Measurements from ENCODE around the gene NHLRC4. TPM values are rescaled to one million over a fixed set of nuclear protein-coding genes. Genes with fewer than 3 reads are reported as not detected.

NHLRC4 gene, protein sequence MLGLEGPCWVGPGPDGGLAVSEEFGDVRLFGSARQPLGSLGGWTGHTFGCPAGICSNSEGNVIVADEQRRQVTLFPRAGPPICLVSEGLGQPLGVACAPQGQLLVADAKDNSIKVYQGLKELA
- 1 to 10 TPM in 4 of 6 donors, under 1 TPM in 2; 0.90 to 3.4 (median 1.9) TPM for polyA plus RNA-seq (ENCODE audit: low read depth in 6 of 6)

DNA sequence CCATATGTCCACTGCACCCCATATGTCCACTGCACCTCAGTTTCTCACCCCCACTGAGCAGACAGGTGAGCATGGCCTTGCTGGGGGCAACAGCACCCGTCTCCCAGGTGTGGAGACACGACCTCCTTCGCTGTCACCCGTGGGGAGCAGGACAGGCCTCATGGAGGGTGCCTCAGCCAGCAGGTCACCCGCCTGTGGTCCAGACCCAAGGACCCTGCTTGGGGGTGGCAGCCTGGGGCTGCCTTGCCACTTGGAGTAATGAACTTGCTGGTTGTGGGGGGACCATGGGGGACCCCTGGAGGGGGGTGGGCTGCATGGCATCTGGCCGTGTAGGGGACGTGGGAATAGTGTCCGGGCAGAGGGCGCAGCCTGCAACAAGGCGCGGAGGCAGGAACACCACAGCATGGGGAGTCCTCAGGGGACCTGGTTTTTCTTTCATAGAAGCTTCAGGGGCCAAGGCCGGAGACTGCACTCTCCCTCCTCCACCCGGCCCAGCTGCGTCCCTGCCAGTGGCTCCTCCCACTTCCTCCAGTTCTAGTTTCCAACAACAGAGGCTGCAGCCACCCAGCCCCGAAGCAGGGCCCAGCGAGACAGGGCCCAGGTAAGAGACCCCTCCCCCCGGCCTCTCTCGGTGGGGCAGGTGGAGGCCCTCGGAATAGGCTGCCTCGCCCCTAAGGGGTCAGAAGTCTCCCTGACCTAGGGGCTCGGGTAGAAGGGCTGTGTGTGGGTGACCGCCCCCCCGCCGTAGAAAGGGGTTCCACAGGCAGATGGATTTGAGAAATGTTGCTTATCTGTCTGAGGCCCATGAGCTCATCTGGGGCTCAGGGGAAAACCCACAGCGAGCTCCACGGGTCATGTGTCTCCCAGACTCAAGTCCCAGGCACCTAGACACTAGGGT lies at the start of gene NHLRC4:
Gene NHLRC4, plus strand, starts transcription at position 531 of the 898 bp plus-strand sequence. CDS start 1,043 bp downstream, outside the sequence.
- no peaks in the 10 kb centered on the region for H3K36me3 Mint-ChIP-seq
- peak within 1 kb of the TSS in 5 of 6 donors; percentile 6 to 83 (median 53) for H3K27ac Mint-ChIP-seq
- peaks cover 27 to 32% (median 31%) of the 10 kb centered on the region in 3 donors for H3K4me1 Mint-ChIP-seq
- peaks cover 0 to 10% (median 5%) of the 10 kb centered on the region in 3 donors for H3K27me3 Mint-ChIP-seq
- ATAC-seq (ENCODE audit: low read depth in 2 of 2) (peak; percentile 54 to 59), DNase-seq (peak; percentile 51)
- H3K4me3 Mint-ChIP-seq, result peak within 1 kb of the TSS; percentile 70 to 84 (median 78)
- no peaks in the 10 kb centered on the region for H3K9me3 Mint-ChIP-seq

DNA sequence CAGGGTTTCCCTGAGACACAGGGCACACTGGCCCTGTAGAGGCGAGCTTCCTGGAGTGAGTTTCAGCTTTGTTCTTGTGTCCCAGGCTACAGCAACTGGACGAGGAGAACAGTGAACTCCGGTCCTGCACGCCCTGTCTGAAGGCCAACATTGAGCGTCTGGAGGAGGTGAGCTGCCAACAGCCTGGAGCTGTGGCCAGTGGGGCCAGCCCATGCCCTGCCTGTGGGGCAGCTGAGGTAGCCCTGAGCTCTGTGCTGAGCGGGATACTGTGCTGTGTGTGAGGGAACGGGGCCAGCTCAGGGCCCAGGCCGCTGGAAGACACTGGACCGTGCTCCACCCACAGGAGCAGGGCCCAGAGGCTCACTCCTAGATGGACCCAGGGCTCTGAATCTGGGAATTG lies 47.9 kb upstream of the NHLRC4 start:
- Mint-ChIP-seq H3K9me3 (no peaks in the 10 kb centered on the region), H3K4me1 (peaks cover 0 to 4% (median 0%) of the 10 kb centered on the region in 3 donors), H3K27ac (no peak overlapping the region), H3K27me3 (no peaks in the 10 kb centered on the region), H3K4me3 (no peak overlapping the region), H3K36me3 (no peaks in the 10 kb centered on the region)
- DNase-seq, result no peak
- ATAC-seq (ENCODE audit: low read depth in 2 of 2), result no peak

DNA sequence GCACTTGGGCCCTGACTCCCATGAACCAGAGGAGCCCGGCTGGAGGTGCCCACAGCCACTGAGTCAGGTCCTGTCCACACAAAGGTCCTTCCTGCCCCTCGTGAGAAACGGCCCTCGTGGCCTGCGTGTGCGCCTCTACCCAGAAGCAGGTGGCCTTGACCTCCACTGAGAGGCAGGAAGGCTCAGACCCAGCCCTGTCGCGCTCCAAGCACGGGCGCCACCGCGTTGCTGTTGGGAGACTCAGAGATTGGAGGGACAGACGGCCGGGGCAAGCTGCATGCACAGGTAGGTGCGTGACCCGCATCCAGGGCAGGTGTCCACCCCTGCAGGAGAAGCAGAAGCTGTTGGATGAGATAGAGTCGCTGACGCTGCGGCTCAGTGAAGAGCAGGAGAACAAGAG lies 47.4 kb upstream of the NHLRC4 start:
- Mint-ChIP-seq H3K27me3 (no peaks in the 10 kb centered on the region), H3K4me3 (no peak overlapping the region), H3K4me1 (peaks cover 0 to 4% (median 0%) of the 10 kb centered on the region in 3 donors), H3K9me3 (no peaks in the 10 kb centered on the region), H3K36me3 (no peaks in the 10 kb centered on the region), H3K27ac (peak overlapping the region in 1 of 6 donors; percentile 79)
- ATAC-seq (ENCODE audit: low read depth in 2 of 2) (no peak), DNase-seq (no peak)

DNA sequence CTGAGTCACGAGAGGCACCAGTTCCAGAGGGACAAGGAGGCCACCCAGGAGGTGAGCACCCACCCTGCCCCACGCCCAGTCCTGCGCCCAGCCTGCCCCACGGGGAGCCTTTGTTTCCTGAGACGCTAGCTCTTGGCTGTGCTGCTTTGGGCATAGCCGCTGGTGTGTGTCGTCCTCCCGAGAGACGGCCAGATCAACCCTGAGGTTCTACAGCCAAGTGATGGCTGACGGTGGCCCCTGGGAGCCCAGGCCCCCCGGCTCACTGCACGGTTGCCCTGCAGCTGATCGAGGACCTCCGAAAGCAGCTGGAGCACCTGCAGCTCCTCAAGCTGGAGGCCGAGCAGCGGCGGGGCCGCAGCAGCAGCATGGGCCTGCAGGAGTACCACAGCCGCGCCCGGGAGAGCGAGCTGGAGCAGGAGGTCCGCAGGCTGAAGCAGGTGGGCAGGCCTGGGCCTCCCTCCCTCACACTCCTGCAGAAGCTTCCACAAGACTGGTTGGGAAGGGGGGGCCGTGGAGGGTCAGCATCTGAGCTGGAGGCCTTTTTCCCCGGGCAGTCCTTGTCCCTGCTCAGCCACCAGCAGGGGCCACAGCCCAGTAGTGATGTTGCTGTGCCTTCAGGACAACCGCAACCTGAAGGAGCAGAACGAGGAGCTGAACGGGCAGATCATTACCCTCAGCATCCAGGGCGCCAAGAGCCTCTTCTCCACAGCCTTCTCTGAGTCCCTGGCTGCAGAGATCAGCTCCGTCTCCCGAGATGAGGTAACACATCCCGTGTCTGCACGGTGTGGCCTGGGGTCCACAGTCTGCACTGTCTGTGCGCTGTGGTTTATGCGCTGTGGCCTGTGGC lies 46.7 kb upstream of the NHLRC4 start:
- Mint-ChIP-seq H3K27ac (no peak overlapping the region), H3K4me3 (no peak overlapping the region), H3K36me3 (no peaks in the 10 kb centered on the region), H3K9me3 (no peaks in the 10 kb centered on the region), H3K27me3 (no peaks in the 10 kb centered on the region), H3K4me1 (peaks cover 0 to 4% (median 0%) of the 10 kb centered on the region in 3 donors)
- no peak for DNase-seq
- ATAC-seq (ENCODE audit: low read depth in 2 of 2), result no peak

DNA sequence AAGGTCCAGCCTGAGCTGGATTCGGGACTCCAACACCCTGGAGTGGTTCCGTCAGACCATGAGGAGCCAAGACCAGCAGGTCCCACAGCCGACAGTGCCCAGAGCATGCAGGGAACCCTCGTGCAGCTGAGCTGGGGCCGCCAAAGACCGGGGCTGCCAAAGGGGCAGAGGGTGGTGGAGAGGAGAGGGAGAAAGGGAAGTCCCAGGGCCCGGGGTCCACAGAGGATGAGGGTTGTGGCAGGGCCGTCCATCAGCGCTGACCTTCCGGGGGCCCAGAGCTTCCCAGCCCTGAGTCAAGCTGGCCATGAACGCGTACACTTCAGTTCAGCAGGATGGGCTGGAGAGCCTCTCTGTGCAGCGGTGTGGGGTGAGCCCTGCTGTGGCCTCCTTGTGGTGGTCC lies 46.0 kb upstream of the NHLRC4 start:
- no peak overlapping the region for H3K27ac Mint-ChIP-seq
- no peaks in the 10 kb centered on the region for H3K9me3 Mint-ChIP-seq
- H3K27me3 Mint-ChIP-seq, result no peaks in the 10 kb centered on the region
- DNase-seq (no peak), ATAC-seq (ENCODE audit: low read depth in 2 of 2) (no peak)
- peak overlapping the region in 1 of 8 donors; percentile 6 for H3K4me3 Mint-ChIP-seq
- H3K4me1 Mint-ChIP-seq, result peaks cover 3 to 11% (median 6%) of the 10 kb centered on the region in 3 donors
- H3K36me3 Mint-ChIP-seq, result no peaks in the 10 kb centered on the region

DNA sequence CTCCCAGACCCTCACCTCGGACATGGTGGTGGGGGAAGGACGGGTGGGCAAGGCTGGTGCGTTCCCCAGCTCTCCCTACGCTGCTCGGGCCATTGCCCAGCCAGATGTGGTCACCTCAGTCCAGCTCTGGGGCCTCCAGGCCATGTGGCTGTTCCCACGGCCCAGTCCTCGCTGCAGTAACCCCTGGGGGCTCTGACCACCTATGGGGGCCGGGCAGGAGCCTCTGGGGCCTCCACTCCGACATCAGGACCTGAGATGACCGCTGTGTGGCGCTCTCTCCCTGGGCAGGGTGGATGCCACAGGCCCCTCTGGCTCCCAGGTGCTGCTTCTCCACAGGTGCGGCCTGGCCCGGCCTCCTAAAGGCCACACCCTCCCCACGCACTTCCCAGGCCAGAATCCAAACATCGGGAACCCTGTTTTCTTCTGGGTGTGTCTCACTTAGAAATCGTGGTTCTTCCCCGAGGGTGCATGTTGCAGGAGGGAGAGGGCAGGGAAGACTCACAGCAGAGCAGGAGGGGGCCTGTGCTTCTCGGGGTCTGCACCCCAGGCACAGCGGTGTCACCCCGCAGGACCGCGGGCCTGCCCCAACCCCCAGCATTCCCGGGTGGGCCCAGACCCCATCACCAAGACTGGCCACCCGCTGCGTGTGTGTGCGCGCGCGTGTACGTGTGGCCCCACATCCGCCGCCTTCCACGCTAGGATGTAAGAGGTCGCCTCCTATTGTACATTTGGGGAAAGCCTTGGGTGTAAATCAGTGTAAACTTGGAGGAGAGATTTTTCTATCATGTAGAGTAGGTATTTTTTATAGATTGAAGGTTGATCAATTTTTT lies 45.2 kb upstream of the NHLRC4 start:
- Mint-ChIP-seq H3K4me3 (no peak overlapping the region), H3K9me3 (no peaks in the 10 kb centered on the region)

DNA sequence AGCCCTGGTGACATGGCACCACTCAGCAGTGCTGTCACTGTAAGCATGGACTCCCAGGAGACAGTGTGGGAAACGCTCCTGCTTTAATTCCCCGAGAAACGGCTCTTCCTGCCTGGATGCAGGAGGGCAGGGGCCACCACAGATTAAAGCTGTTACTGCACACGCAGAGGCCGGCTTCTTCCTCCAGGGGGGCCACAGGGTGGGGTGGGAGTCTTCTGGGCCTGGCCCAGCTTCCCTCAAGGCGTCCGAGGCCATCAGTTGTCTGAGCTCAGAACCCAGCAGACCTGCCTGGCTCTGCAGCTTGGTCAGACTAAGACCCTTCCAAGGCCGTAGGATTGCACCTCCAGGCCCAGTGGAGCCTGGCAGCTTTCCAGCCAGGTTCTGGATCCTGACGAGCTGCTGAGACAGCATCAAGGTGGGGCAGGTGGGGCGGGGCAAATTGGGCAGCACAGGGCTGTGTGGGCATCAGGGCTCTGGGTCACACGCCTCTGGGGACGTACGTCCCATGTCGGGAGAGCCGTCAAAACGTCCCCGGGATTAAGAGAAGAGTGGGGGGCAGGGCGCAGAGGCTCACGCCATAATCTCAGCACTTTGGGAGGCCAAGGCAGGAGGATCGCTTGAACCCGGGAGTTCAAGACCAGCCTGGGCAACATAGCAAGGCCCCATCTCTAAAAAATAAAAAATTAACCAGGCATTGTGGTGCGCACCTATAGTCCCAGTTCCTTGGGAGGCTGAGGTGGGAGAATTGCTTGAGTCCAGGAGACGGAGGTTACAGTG lies 44.3 kb upstream of the NHLRC4 start:
- Mint-ChIP-seq H3K4me3 (peak overlapping the region in 1 of 8 donors; percentile 41), H3K4me1 (peaks cover 7 to 18% (median 14%) of the 10 kb centered on the region in 3 donors), H3K9me3 (no peaks in the 10 kb centered on the region), H3K27me3 (no peaks in the 10 kb centered on the region), H3K36me3 (no peaks in the 10 kb centered on the region), H3K27ac (no peak overlapping the region)
- no peak for ATAC-seq (ENCODE audit: low read depth in 2 of 2)
- DNase-seq, result no peak

More for the DNA sequence above, 45.2 kb upstream of the NHLRC4 start:
- no peaks in the 10 kb centered on the region for H3K27me3 Mint-ChIP-seq
- H3K36me3 Mint-ChIP-seq, result no peaks in the 10 kb centered on the region
- H3K27ac Mint-ChIP-seq, result no peak overlapping the region
- ATAC-seq (ENCODE audit: low read depth in 2 of 2) (no peak), DNase-seq (no peak)
- peaks cover 5 to 15% (median 12%) of the 10 kb centered on the region in 3 donors for H3K4me1 Mint-ChIP-seq

DNA sequence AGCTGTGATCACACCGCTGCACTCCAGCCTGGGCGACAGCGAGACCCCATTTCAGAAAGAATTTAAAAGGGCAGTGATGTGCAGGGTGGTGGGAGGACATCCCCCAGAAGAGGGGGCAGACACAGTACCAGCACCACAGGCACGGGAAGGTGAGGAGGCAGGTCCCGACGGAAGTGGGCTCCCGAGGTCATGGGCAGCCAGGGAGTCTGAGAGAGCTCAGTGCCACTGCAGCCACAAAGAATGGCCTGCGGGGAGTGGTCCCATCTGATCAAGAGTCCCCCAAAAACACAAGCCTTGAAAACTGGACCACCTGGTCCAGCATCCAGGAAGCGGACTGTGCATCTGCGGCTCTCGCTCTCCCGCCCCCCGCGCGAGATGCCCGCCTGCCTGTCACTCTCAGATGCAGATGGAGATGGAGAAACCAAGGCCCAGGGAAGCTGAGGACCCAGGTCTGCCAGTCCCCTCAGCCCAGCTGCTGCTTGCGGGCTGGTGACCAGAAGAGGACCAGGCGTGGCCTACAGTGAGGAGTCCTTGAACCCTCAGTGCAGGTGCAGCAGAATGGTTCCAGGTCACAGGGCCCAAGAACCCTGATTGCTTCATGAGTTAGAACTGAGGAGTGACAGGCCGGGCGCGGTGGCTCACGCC lies 43.6 kb upstream of the NHLRC4 start:
- Mint-ChIP-seq H3K27me3 (no peaks in the 10 kb centered on the region), H3K27ac (peak overlapping the region in 1 of 6 donors; percentile 24), H3K9me3 (no peaks in the 10 kb centered on the region), H3K36me3 (no peaks in the 10 kb centered on the region), H3K4me3 (peak overlapping the region in 1 of 8 donors; percentile 65), H3K4me1 (peaks cover 7 to 18% (median 14%) of the 10 kb centered on the region in 3 donors)
- DNase-seq (no peak), ATAC-seq (ENCODE audit: low read depth in 2 of 2) (no peak)

DNA sequence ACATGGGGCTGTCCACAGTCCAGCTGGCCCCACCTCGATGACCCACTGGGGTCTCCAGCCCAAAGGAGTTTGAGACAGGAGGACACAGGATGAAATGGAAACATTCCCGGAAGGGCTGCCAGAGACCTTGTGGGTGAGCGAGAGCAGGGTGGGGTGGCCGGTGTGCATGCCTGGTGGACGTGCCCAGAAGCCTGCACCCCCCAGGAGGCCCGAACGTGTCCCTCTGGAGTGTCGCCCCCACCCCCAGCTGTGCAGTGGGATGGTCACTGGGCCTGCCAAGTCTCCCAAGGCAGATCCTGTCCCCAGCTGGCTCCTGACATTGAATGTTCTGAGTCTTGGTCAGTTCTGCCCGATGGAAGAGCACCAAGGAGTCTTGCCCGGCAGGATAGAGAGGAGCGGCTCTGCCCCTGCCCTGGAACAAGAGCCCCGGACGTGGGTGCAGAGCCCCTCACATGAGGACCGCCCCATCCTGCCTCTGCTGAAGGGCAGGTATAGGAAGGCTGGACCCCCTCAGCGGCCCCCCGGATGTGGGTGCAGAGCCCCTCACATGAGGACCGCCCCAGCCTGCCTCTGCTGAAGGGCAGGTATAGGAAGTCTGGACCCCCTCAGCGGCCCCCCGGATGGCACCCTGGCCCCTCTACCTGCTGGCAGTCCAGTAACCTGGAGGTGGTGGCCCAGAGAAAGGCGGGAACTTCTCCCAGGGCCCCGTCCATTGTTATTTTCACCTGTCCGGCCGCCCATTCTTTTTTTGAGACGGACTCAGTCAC lies 42.3 kb upstream of the NHLRC4 start:
- peak overlapping the region in 2 of 6 donors; percentile 56 to 73 for H3K27ac Mint-ChIP-seq
- ATAC-seq (ENCODE audit: low read depth in 2 of 2) (no peak), DNase-seq (no peak)
- H3K4me1 Mint-ChIP-seq, result peaks cover 13 to 29% (median 25%) of the 10 kb centered on the region in 3 donors
- no peaks in the 10 kb centered on the region for H3K9me3 Mint-ChIP-seq
- H3K27me3 Mint-ChIP-seq, result no peaks in the 10 kb centered on the region
- peak overlapping the region in 6 of 8 donors; percentile 12 to 66 (median 26) for H3K4me3 Mint-ChIP-seq
- H3K36me3 Mint-ChIP-seq, result no peaks in the 10 kb centered on the region

DNA sequence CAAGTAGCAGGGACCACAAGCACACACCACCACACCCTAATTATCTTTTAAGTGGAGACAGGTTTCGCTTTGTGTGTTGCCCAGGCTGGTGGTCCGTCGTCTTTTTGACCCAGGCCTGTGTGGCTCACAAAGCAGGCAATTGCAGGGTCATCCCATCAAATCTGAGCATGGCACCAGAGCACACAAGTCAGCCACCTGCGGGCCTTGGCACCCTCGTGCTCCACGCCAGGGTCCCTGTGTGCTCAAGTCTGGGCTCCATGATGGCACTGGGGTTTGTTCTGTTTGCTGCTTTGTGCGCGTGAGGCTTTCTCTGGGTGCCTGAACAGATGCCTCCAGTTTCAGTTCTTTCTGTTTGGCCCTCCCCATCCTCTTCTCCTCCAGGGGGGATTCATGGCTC lies 41.7 kb upstream of the NHLRC4 start:
- Mint-ChIP-seq H3K4me1 (peaks cover 13 to 31% (median 29%) of the 10 kb centered on the region in 3 donors), H3K36me3 (no peaks in the 10 kb centered on the region), H3K9me3 (no peaks in the 10 kb centered on the region), H3K27me3 (no peaks in the 10 kb centered on the region), H3K27ac (peak overlapping the region in 2 of 6 donors; percentile 30 to 78), H3K4me3 (peak overlapping the region in 6 of 8 donors; percentile 47 to 86 (median 65))
- DNase-seq (no peak), ATAC-seq (ENCODE audit: low read depth in 2 of 2) (no peak)

DNA sequence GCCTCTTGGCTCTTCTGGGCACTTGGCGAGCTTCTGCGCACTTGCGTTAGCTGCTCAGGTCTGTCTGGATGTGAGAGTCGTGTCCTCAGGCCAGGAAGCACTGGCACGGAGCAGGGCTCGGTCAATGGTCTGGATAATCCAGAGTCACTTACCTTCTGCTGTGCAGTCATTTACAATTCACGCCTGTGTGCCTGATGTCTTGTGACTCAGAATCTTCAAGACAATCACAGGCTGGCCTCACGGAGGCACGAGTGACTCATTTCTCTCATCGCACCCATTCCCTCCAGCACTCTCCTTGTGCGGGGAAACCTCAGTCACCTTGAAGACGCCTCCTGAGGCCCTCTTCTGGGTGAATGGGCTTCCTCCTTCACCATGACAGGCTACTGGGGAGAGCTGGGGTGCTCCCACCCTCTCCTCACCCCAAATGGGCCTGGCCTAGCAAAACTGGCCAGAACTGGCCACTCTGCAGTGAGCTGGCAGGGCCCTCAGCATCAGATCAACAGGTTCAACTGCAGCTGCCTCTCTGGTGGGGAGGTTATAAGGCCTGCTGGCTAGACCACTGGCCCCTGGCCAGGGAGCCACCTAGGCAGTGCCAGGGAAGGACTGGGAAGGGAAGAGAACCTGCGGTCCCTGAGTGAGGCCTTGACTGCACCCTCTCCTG lies 41.2 kb upstream of the NHLRC4 start:
- H3K4me3 Mint-ChIP-seq, result peak overlapping the region; percentile 32 to 91 (median 72)

More for the DNA sequence above, 41.2 kb upstream of the NHLRC4 start:
- Mint-ChIP-seq H3K9me3 (no peaks in the 10 kb centered on the region), H3K4me1 (peaks cover 13 to 35% (median 29%) of the 10 kb centered on the region in 3 donors), H3K36me3 (no peaks in the 10 kb centered on the region), H3K27ac (peak overlapping the region in 3 of 6 donors; percentile 28 to 78 (median 30)), H3K27me3 (no peaks in the 10 kb centered on the region)
- ATAC-seq (ENCODE audit: low read depth in 2 of 2), result no peak
- no peak for DNase-seq
